Measurements from ENCODE around the gene RPL27A.
A peak's percentile ranks its signal among the peaks of the same experiment; 100 is the strongest.

The RPL27A gene

DNA sequence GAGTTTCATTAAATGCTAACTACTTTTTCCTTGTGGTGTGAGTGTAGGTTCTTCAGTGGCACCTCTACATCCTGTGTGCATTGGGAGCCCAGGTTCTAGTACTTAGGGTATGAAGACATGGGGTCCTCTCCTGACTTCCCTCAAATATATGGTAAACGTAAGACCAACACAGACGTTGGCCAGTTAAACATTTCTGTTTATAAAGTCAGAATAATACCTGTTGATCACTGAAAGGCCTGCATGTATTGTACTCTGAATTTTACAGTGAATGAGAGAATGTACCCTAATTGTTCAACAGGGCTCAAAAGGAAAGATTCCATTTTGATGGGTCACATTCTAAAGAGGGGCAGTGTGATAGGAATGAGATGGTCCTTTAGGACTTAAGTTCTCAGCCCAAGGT is 3.2 kb downstream of the RPL27A start:
- no peak for DNase-seq (ENCODE audit: insufficient read length, low spot score)

DNA sequence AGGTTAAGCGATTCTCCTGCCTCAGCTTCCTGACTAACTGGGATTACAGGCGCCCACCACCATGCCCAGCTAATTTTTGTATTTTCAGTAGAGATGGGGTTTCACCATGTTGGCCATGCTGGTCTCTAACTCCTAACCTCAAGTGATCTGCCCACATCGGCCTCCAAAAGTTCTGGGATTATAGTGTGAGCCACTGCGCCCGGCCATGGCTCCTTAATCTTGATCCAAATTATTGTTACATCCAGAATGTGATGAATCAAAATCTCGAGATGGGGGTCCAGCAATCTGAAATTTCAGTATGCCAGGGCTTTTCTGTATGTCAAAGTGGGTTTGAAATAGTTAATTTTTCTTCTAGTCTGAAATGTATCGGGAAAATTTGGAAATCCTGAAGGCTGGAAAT is 3.7 kb downstream of the RPL27A start:
- FAIRE-seq (no peak), DNase-seq (ENCODE audit: insufficient read length, low spot score) (no peak)
- TF ChIP-seq, protein P1, sequence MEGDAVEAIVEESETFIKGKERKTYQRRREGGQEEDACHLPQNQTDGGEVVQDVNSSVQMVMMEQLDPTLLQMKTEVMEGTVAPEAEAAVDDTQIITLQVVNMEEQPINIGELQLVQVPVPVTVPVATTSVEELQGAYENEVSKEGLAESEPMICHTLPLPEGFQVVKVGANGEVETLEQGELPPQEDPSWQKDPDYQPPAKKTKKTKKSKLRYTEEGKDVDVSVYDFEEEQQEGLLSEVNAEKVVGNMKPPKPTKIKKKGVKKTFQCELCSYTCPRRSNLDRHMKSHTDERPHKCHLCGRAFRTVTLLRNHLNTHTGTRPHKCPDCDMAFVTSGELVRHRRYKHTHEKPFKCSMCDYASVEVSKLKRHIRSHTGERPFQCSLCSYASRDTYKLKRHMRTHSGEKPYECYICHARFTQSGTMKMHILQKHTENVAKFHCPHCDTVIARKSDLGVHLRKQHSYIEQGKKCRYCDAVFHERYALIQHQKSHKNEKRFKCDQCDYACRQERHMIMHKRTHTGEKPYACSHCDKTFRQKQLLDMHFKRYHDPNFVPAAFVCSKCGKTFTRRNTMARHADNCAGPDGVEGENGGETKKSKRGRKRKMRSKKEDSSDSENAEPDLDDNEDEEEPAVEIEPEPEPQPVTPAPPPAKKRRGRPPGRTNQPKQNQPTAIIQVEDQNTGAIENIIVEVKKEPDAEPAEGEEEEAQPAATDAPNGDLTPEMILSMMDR (IDR thresholded peaks at IDR 0.05; ENCODE audit: insufficient read depth, missing control alignments), result no peak

More for the DNA sequence above, 3.2 kb downstream of the RPL27A start:
- no peak for FAIRE-seq
- TF ChIP-seq, protein P1 (IDR thresholded peaks at IDR 0.05; ENCODE audit: insufficient read depth, missing control alignments), result no peak

GRCh38 chr11:8688414-8689362 is 6.1 kb downstream of the RPL27A start:
- TF ChIP-seq, protein P1 (IDR thresholded peaks at IDR 0.05; ENCODE audit: insufficient read depth, missing control alignments), result peak; percentile 3
- DNase-seq (ENCODE audit: insufficient read length, low spot score) (peak; percentile 89), FAIRE-seq (no peak)

DNA sequence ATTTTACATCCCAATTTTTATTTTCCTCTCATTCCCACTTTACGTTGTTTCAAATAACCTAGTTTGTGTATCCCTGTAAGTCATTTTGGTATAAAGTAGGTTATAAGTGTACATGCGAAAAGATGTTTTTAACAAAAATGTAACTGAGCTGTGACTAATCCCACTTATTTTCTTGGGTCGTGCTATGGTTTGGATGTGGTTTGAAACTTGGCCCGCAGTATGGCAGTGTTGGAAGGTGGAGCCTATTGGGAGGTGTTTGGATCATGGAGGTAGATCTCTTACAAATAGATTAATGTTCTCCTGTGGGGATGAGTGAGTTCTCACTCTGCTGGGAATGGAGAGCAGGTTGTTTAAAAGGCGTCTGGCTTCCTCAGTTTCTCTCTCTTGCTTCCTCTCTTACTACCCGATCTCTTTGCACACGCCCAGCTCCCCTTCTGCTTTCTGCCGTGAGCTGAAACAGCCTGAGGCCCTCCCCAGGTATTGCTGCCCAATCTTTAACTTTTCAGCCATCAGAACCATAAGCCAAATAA is 7.2 kb downstream of the RPL27A start:
- TF ChIP-seq, protein P1 (IDR thresholded peaks at IDR 0.05; ENCODE audit: insufficient read depth, missing control alignments), result no peak
- FAIRE-seq (no peak), DNase-seq (ENCODE audit: insufficient read length, low spot score) (no peak)

DNA sequence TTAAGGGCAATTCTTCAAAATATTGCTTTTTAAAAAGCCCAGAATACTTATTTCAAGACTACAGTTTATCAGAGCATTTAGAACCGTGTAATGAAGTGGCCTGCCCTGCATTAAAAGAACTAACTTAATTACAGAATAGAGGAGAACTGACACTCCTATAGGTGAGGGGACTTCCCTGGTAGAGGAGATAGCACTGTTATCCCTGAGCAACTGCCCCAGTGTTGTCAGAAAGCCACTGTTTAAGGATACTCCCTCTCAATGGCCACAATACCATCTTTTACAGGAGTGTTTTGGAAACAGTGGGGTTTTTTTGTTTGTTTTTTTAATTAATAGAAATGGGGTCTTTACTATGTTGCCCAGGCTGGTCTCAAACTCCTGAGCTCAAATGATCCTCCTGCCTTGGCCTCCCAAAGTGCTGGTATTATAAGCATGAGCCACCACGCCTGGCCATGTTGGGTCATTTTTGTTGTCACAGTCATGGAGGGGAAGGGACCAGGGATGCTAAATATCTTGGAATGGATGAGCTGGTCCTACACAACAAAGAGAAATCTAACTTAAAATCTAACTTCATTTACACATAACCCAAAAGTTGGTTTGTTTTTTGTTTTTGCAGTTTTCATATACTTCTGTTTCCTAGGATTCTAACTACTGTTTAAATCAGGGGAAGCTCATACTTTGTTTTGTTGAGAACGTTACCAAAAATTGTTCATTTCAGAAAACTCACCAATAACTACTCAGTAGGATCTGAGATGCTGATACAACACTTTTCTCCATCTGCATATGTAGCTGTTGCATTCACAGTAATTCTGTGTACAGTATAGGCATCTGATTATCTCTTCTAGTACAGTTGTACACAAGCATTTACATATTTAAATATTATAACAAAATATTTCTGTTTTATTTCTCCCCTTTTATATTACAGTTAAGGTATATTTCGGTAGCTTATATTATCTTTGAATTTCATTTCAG is 8.1 kb downstream of the RPL27A start:
- DNase-seq (ENCODE audit: insufficient read length, low spot score) (no peak), FAIRE-seq (no peak)
- TF ChIP-seq, protein P1 (IDR thresholded peaks at IDR 0.05; ENCODE audit: insufficient read depth, missing control alignments), result no peak

DNA sequence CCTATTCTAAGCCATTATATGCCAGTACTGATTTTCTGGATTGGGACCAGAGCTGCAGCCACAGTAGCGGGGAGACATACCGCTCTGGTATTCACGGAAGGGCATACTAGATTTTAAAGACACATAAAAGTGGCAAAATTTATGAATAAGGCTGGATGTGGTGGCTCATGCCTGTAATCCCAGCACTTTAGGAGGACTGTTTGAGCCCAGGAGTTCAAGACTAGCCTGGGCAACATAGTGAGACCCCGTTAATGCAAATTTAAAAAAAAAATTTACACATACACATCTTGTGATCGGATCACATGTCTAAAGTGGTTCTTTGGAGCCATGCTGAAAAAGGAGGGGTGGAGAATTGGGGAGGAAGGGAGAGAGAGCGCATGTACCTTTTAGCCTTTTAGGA is 9.0 kb downstream of the RPL27A start:
- TF ChIP-seq, protein P1 (IDR thresholded peaks at IDR 0.05; ENCODE audit: insufficient read depth, missing control alignments), result no peak
- DNase-seq (ENCODE audit: insufficient read length, low spot score) (no peak), FAIRE-seq (no peak)

All from D721Med (cell line).